HG02623 (cell line): ENCODE results near the gene ING5.
"Not testable (repeated sequence)": the region's sequence is repeated elsewhere in the genome, so short reads cannot be mapped to it uniquely, and the experiment has no call there.

ENCODE experiments used
- ATAC-seq: cut with Tn5 transposase; IDR thresholded peaks from one replicate; pipeline ENCODE4 v1.9.1; 2021; ENCODE audit warnings: moderate library complexity; ENCODE audit not compliant: unreplicated experiment

Gene ING5

DNA sequence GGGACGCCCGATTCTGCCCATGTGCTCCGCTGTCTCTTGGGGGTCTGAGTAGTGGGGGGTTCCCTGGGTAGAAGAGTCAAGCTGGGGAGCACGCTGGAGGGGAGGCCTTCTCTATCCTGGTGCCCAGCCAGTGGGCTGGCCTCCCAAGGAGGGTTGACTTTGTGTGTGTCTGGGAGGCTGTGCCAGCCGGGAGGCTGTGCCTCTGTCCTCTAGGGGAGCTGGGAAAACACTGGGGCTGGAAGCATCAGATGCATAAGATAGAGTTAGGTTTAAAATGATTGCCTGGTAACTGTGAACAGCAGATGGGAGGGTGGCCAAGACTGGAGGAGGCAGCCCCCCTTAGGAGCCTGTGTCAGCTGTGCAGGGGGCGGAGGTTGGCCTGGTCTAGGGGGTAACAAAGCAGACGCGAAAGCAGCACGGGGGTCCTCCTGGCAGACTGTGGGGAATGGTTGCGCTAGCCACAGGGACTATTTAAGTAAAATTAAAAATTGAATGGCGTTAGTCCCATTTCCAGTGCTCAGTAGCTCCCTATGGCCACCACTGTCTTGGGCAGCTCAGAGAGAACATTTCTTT, 1.3 kb downstream of the ING5 start:
- ATAC-seq, result no peak

DNA sequence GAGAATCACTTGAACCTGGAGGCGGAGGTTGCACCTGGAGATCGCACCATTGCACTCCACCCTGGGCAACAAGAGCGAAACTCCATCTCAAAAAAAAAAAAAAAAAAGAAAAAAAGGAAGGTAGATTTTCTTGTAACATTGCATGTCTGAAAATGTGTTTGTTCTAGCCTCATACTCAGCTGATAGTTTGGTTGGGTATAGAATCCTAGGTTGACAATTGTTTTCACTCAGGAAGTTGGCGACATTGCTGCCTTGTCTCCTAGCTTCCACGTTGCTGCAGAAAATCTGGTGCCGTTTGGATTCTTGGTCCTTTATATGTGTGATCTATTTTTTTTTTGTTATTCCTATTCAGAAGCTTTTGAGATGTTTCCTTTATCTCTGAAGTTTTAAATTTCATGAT, 4.7 kb downstream of the ING5 start:
- ATAC-seq, result no peak

DNA sequence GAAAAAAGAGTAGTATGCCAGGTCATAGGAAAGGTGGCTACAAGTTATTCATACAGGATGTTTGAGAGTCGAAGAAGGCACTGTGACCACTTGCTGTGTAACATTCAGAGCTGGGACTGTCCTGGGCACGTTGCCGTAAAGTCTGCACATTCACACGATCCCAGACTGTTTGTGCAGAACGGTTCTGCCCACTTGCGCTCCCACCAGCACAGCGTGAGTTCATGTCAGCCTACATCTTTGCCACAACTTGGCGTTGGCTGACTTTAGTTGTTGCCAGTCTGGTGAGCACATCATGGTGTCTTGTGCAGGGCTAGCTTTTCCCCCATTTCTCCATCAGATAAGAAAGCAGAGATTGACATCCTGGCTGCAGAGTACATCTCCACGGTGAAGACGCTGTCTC, 7.0 kb downstream of the ING5 start:
- ATAC-seq, result no peak

DNA sequence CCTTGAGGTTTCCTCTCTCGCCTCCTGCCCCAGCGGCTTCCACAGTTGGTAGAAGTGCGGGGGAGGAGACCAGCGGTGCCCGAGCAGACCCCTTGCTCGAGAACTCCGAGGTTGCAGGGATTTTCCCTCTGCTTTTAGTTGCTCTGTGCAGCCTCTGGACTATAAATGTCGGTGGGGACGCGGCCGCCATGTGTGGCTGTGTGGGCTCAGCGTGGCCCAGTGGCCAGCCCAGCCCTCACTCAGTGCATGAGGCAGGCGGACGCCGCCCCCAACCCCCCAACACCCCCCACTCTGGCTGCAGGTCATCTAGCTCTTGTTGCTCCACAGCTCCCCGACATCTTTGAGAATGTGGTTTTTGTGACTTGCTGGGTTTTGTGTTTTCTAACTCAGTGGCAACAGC, 17.3 kb downstream of the ING5 start:
- ATAC-seq, result no peak

DNA sequence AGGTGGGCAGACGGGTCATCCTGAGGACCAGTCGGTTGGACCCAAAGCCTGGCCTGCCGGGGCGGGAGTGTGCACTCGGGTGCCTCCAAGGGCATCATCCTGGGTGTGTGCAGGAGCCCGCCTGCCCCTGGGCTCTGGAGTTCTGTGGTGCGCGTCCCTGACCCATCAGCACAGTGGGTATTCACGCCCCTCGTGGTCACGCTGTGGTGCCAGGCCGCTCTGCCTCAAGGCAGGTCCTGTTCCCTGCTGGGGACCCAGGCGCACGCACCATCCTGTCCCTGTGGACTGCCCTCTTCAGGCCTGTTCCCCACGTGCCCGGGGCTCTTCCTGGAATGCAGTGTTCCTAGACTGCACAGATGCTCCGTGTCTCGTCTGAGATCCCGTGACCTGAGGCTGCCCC, 18.3 kb downstream of the ING5 start:
- no peak for ATAC-seq

DNA sequence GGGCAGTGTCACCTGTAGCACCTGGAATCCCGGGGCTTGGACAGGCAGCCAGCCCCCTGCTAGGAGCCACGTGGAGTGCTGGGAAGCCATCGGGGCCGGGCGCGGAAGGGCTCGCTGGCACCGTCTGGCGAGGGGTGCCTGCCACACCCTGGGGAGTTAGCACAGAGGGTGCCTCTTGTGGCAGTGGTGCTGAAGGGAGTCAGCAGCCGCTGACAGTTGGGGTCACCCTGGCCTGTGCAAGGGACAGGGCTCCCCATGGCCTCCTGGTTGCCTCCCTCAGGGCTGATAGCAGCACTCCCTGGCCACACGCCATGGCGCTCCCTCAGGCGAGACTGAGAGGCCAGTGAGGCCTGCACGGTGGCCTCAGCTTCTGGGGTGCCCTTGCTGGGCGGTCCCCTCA, 18.7 kb downstream of the ING5 start:
- no peak for ATAC-seq

DNA sequence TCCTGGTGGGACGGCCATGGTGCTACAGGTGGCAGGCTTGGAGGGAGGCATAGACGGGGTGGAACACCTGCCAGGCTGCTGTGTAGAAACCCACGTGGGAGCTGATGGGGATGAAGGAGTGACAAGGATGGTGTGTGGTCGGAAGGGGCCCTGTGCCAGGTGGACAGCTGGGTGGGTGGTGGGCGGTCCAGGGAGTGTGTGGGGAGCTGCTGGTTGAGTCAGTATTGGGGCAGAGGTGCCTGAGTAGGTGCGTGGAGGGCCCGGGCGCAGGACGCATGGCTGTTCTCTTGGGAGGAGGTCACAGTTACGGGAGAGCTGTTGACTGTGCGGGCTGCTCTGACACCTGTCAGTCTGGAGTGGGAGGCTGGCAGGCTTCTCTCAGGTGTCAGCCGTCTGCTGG, 20.0 kb downstream of the ING5 start:
- ATAC-seq, result no peak

DNA sequence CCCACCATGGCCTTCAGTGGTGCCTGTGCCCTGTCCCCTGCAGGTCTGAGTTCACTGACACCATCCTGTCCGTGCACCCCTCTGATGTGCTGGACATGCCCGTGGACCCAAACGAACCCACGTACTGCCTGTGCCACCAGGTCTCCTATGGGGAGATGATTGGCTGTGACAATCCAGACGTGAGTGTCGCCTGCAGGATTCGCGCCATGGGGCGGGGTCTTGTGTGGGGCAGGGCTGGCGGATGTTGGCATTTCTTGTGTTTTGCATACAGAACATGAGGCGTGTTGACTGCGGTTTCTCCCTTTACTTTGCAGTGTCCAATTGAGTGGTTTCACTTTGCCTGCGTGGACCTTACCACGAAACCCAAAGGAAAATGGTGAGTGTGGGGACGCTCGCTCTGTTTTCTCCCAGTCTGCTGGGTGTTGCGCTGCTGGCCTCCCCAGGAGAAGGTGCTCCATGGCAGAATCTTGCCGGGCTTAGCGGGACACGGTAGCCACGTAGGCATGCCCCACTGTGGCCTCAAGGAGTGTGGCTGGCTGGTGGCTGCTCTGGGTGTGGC, 21.1 kb downstream of the ING5 start:
- no peak for ATAC-seq

DNA sequence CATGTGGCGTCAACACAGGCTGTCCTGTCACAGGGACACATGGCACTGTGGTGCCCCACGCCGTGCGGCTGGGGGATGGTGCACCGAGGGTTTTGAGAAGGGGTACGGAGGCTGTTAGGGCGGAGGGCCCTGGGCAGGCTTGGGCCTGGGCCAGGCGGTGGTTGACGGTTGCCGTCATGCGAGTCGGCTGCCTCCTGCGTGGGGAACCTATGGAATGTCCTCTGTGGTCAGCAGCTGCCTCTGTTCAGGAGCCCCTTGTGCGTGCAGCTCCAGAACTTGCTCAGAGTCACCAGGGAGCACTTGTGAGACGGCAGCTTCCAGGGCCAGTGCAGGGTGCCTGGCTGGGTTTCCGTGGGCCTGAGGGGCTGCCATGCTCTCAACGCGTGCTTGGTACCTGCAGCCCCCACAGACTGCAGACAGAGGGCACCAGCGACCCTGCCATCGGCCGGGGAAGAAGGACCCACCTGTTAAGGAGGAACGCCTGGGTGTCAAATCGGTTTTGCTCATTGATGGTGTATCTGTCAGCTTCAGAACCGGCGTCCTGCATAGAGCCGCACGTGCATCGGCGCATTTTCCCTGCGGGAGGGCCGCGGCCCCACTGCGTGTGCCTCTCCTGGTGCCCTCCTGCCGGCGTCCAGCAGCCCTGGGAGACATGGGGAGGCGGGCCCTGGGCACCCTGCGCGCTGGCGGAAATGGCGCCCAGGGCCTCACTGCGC, 22.6 kb downstream of the ING5 start:
- ATAC-seq, result no peak

DNA sequence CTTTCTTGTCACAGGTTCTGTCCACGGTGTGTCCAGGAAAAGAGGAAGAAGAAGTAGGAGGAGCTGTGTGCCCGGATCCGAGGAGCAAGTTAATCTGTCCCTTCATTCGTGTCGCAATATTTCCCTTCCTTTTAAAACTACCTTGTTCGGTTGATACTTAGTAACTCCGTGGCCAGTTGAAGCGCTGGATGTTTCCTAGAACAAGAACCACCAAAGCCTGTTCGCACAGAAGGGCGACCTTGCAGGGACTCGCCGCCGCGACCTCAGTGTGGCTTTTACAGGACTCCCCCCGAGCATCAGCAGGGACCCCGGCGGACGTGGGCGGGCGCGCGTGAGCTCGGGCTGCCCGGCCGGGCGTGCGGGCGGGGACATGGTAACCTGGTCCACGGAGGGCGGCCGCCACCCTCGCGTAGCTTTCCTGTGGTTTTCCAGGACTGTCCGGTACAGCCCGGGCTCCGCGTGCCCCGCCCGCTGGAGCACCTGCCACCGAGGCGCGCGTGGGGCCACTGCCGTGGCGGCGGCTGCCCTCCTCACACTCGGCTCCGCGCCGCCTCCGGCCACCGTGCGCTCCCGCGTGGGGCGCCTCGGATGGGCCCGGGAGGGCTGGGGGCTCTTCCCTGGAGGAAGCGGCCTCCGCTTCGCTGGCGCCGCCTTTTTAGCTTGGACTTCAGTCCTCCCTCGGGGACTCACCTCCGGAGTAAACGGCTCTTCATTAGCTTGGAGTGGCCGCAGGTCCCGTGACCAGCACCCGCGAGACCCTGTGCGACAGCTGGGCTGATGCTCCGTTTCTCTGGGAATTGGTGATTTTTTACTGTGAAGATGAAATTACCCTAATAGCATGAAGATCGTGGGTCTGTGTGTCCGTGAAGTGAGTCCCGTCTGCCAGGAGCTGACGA, 23.4 kb downstream of the ING5 start:
- no peak for ATAC-seq

DNA sequence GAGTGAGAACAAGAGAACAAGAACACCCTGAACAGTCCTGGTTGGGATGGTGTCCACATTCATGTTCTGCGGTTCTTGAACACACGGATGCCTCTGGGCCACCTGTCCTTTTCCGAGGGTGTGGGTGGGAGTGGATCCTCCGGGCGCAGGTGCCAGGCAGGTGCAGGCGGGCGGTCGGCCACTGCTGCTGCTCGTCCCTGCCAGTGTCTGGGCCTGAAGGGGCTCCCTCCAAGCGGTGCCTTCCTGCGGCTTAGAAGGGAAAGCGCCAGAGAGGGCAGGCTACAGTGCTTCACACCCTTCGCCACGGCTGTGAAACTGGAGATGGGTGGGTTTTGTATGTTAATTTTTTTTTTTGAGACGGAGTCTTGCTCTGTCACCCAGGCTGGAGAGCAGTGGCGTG, 24.6 kb downstream of the ING5 start:
- ATAC-seq, result no peak

DNA sequence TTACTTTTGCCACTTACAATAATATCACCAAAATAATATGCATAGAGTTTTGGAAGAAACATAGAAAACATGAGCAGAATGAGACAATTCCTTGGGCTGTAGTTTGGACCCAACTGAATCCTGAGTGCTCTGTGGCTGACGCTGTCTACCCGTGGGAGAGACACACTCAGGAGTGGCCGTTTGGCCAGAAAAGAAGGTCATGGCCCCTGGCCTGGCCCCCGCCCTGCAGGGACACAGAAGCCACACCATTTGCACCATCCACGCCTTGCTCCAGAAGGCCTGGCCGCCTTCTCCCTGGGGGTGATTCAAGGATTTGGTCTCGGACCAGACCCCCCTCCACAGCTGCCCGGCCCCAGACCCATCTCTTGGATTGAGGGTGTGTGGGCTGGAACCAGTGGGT, 26.2 kb downstream of the ING5 start:
- ATAC-seq, result no peak

DNA sequence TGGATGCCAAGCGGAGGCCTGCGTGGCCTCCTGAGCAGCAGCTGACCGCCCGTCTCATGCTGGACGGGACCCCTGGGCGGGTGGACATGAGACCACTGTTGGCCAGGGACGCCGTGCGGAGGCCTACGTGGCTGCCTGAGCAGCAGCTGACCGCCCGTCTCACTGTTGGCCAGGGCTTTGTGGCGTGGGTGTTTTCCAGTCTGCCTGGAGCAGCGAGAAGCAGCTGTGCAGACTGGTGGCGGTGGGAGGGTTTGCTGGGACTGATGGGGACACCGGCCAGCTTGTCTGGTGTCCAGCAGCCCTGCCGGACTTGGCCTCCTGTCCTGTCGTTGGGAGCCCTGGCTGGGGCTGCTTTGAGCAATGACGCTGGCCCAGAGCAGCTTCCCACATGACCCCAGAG, 26.8 kb downstream of the ING5 start:
- ATAC-seq, result no peak

DNA sequence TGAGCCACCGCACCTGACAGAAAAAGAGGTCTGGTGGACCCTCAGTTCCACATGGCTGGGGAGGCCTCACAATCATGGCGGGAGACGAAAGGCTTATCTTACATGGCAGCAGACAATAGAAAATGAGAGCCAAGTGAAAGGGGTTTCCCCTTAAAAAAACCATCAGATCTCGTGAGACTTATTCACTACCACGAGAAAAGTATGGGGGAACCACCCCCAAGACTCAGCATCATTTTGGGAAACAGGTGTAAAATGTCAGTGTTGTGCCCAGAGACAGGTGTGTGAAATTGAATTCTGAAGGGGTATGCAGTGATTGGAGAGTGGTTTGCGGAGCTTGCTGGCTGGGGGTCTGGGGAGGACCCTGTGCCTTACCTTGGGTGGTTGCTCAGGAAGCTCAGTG, 28.0 kb downstream of the ING5 start:
- ATAC-seq, result no peak

DNA sequence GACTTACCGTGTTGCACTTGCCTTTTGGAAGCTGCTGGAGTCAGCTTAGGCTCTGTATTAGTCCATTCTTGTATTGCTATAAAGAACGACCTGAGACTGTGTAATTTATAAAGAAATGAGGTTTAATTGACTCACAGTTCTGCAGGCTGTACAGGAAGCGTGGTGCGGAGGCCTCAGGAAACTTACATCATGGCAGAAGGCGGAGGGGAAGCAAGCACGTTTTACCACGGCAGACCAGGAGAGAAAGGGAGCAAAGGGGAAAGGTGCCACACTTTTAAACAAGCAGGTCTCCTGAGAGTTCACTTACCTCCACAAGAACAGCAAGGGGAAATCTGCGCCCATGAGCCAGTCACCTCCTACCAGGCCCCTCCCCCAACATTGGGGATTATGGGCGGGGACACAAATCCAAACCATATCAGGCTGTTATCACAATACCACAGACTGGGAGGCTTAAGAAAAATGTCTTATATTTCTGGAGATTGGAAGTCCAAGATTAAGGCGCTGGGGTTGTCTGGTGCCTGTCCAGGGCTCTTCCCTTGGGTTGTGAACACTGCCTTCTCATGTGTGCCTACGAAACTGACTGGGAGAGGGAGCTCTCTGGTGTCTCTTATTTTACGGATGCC, 28.9 kb downstream of the ING5 start:
- no peak for ATAC-seq

DNA sequence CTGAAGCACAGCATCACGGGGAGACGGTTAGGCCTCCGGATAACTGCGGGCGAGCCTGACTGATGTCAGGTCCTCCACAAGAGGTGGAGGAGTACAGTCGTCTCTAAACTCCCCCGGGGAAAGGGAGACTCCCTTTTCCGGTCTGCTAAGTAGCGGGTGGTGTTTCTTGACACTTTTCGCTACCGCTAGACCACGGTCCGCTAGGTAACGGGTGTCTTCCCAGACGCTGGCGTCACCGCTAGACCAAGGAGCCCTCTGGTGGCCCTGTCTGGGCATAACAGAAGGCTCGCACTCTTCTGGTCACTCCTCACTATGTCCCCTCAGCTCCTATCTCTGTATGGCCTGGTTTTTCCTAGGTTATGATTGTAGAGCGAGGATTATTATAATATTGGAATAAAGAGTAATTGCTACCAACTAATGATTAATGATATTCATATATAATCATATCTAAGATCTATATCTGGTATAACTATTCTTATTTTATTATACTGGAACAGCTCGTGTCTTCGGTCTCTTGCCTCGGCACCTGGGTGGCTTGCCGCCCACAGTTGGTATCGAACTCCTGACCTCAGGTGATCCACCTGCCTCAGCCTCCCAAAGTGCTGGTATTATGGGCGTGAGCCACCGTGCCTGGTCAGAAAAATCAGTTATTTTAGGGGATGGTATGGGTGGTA, 30.8 kb downstream of the ING5 start:
- not testable (repeated sequence) for ATAC-seq

DNA sequence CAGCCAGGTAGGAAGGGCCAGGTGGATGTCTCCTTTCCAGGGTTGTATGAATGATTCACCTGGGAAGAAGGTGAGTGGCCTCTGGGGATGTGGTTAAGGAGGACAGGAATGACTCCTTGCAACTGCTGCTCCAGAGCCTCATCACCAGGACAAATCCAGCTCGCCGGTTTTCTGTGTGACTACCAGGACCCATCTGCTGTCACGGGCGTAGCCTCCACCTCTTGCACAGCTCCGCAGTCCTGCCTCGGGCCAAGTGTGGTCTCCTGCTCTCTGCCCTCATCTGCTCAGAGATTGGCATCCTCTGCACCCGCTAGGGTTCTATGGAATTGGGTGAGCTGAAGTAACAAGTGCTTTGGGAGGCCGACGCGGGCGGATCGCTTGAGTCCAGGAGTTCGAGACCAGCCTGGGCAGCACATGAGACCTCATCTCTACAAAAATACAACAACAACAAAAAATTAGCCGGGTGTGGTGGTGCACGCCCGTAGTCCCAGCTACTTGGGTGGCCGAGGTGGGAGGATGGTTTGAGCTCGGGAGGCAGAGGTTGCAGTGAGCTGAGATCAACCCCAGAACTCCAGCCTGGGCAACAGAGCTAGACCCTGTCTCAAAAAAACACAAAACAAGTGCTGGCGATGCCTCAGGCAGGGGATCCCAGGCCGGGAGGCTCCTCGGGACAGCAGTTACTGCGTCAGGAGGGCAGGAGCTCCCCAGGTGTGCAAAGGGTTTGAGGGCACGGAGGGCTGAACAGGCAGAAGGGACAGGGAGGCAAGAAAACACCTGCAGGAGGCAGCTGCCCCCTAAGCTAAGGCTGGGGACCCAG, 31.8 kb downstream of the ING5 start:
- ATAC-seq, result no peak

DNA sequence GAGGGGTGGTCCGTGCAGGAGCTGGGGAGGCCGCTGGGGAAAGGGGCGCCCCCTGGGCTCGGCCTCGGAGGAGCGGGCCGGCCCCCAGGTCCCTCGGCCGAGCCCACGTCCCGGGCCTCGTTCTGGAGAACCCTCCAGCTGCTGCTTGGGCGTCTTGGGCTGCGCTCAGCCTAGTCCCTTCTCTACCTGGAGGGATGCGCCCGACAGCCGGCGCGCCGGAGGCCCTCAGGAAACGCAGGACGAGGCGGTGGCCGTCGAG, 32.3 kb downstream of the ING5 start:
- ATAC-seq, result no peak

DNA sequence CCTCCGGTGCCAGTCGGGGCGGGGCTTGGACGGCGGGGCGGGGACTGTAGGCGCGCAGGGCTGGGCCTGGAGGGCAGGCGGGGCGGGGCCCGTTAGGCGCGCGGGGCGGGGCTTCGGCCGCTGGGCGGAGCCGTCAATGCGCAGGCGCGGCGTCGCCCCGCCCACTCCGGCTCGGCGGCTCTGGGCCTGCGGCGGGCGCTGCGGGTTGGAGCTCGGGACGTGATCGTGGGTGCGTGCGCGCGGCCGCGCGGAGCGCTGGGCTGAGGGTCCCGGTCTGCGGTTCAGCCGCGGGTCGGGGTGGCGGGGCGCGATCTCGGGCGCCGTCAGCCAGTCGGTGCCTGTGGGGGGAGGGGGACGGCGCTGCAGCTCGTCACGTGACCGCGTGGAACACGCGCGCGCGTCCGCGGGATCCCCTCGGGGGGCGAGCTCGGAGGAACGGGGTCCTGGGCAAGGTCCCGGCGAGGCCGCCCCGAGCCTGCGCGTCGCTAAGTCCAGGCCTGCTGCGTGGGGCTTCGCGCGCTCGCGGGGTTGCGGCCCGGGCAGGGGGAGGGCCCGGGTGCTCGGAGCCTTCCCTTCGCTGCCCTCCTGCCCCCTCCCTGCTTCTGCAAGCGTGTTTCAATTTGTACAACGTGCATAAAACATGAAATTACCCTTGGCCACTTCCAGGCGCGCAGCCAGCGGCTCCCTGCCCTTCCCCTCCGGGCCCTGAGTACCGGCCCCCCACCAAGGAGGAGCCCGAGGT, 32.8 kb downstream of the ING5 start, which contains the start of gene D2HGDH:
Gene D2HGDH, plus strand, starts transcription at position 164 of the 742 bp plus-strand sequence. CDS start 595 bp downstream, outside the sequence.
- ATAC-seq, result peak; percentile 74
